Measurements from ENCODE around the gene MAN2C1.
"Not testable (repeated sequence)": the region's sequence is repeated elsewhere in the genome, so short reads cannot be mapped to it uniquely, and the experiment has no call there.

MAN2C1 gene

GRCh38 chr15:75355369-75355768 is 13.0 kb downstream of the MAN2C1 start:
- Mint-ChIP-seq H3K27ac (no peak overlapping the region), H3K4me3 (no peak overlapping the region), H3K4me1 (peaks cover 9% of the 10 kb centered on the region), H3K9me3 (peaks cover under 1% of the 10 kb centered on the region), H3K27me3 (no peaks in the 10 kb centered on the region), H3K36me3 (ENCODE audit: low read depth) (peaks cover 5% of the 10 kb centered on the region)
- DNase-seq (no peak), ATAC-seq (no peak)

GRCh38 chr15:75354454-75354853 is 14.0 kb downstream of the MAN2C1 start:
- peaks cover 13% of the 10 kb centered on the region for H3K36me3 Mint-ChIP-seq (ENCODE audit: low read depth)
- no peak overlapping the region for H3K27ac Mint-ChIP-seq
- peaks cover 18% of the 10 kb centered on the region for H3K4me1 Mint-ChIP-seq
- H3K27me3 Mint-ChIP-seq, result no peaks in the 10 kb centered on the region
- H3K4me3 Mint-ChIP-seq, result no peak overlapping the region
- DNase-seq, result no peak
- no peak for ATAC-seq
- peaks cover 5% of the 10 kb centered on the region for H3K9me3 Mint-ChIP-seq

GRCh38 chr15:75353604-75354003 is 14.8 kb downstream of the MAN2C1 start:
- no peak overlapping the region for H3K4me3 Mint-ChIP-seq
- peaks cover 2% of the 10 kb centered on the region for H3K27me3 Mint-ChIP-seq
- DNase-seq, result no peak
- H3K36me3 Mint-ChIP-seq (ENCODE audit: low read depth), result peaks cover 13% of the 10 kb centered on the region
- peaks cover 24% of the 10 kb centered on the region for H3K4me1 Mint-ChIP-seq
- ATAC-seq, result no peak
- no peak overlapping the region for H3K27ac Mint-ChIP-seq
- H3K9me3 Mint-ChIP-seq, result peaks cover 5% of the 10 kb centered on the region

GRCh38 chr15:75352186-75353080 is 16.0 kb downstream of the MAN2C1 start:
- Mint-ChIP-seq H3K36me3 (ENCODE audit: low read depth) (peaks cover 11% of the 10 kb centered on the region), H3K4me3 (no peak overlapping the region), H3K27ac (no peak overlapping the region), H3K4me1 (peaks cover 29% of the 10 kb centered on the region), H3K9me3 (peaks cover 5% of the 10 kb centered on the region), H3K27me3 (peaks cover 2% of the 10 kb centered on the region)
- ATAC-seq (no peak), DNase-seq (no peak)

GRCh38 chr15:75350601-75351361 is 17.6 kb downstream of the MAN2C1 start:
- Mint-ChIP-seq H3K4me1 (peaks cover 39% of the 10 kb centered on the region), H3K9me3 (peaks cover 5% of the 10 kb centered on the region), H3K36me3 (ENCODE audit: low read depth) (peaks cover 11% of the 10 kb centered on the region), H3K27me3 (peaks cover 2% of the 10 kb centered on the region), H3K27ac (peak overlapping the region; percentile 81), H3K4me3 (no peak overlapping the region)
- DNase-seq, result peak; percentile 13
- ATAC-seq, result peak; percentile 14

GRCh38 chr15:75349851-75350588 is 18.4 kb downstream of the MAN2C1 start:
- peak overlapping the region; percentile 81 for H3K27ac Mint-ChIP-seq
- H3K36me3 Mint-ChIP-seq (ENCODE audit: low read depth), result peaks cover 11% of the 10 kb centered on the region
- H3K4me1 Mint-ChIP-seq, result peaks cover 39% of the 10 kb centered on the region
- DNase-seq (peak; percentile 83), ATAC-seq (peak; percentile 79)
- peak overlapping the region; percentile 41 for H3K4me3 Mint-ChIP-seq
- H3K9me3 Mint-ChIP-seq, result peaks cover 5% of the 10 kb centered on the region
- H3K27me3 Mint-ChIP-seq, result peaks cover 6% of the 10 kb centered on the region

GRCh38 chr15:75349351-75349669 is 19.1 kb downstream of the MAN2C1 start:
- peak overlapping the region; percentile 81 for H3K27ac Mint-ChIP-seq
- not testable (repeated sequence) for H3K4me3 Mint-ChIP-seq, H3K9me3 Mint-ChIP-seq, ATAC-seq, H3K27me3 Mint-ChIP-seq, DNase-seq
- H3K36me3 Mint-ChIP-seq (ENCODE audit: low read depth), result peaks cover 11% of the 10 kb centered on the region
- H3K4me1 Mint-ChIP-seq, result peaks cover 39% of the 10 kb centered on the region

- H3K4me1 Mint-ChIP-seq, result peaks cover 39% of the 10 kb centered on the region
- no peak for ATAC-seq
- peaks cover 11% of the 10 kb centered on the region for H3K36me3 Mint-ChIP-seq (ENCODE audit: low read depth)
- peak overlapping the region; percentile 45 for H3K4me3 Mint-ChIP-seq
- peaks cover 6% of the 10 kb centered on the region for H3K27me3 Mint-ChIP-seq
- DNase-seq, result no peak
- peaks cover 5% of the 10 kb centered on the region for H3K9me3 Mint-ChIP-seq
- no peak overlapping the region for H3K27ac Mint-ChIP-seq
Observed at GRCh38 chr15:75348562-75349350, 19.7 kb downstream of the MAN2C1 start.

- H3K27ac Mint-ChIP-seq, result no peak overlapping the region
- ATAC-seq, result no peak
- peak overlapping the region; percentile 45 for H3K4me3 Mint-ChIP-seq
- H3K9me3 Mint-ChIP-seq, result peaks cover 5% of the 10 kb centered on the region
- DNase-seq, result no peak
- peaks cover 6% of the 10 kb centered on the region for H3K27me3 Mint-ChIP-seq
- peaks cover 11% of the 10 kb centered on the region for H3K36me3 Mint-ChIP-seq (ENCODE audit: low read depth)
- H3K4me1 Mint-ChIP-seq, result peaks cover 39% of the 10 kb centered on the region
Observed at GRCh38 chr15:75348034-75348561, 20.3 kb downstream of the MAN2C1 start.

- Mint-ChIP-seq H3K27ac (peak overlapping the region; percentile 29), H3K36me3 (ENCODE audit: low read depth) (peaks cover 11% of the 10 kb centered on the region), H3K4me1 (peaks cover 39% of the 10 kb centered on the region), H3K9me3 (peaks cover 5% of the 10 kb centered on the region), H3K4me3 (peak overlapping the region; percentile 73), H3K27me3 (peaks cover 6% of the 10 kb centered on the region)
- ATAC-seq, result peak; percentile 42
- DNase-seq, result peak; percentile 56
Observed at GRCh38 chr15:75347222-75348033, 21.0 kb downstream of the MAN2C1 start.

GRCh38 chr15:75346796-75347221 is 21.6 kb downstream of the MAN2C1 start, which contains the start of gene NEIL1:
NEIL1 (plus strand) TSS chr15:75347039; CDS start chr15:75348906, 1,867 bp downstream.
- Mint-ChIP-seq H3K4me1 (peaks cover 39% of the 10 kb centered on the region), H3K27ac (peak within 1 kb of the TSS; percentile 29), H3K4me3 (peak within 1 kb of the TSS; percentile 73), H3K27me3 (peaks cover 6% of the 10 kb centered on the region), H3K36me3 (ENCODE audit: low read depth) (peaks cover 11% of the 10 kb centered on the region), H3K9me3 (peaks cover 5% of the 10 kb centered on the region)
- DNase-seq (no peak), ATAC-seq (no peak)

- H3K27ac Mint-ChIP-seq; H3K4me3 Mint-ChIP-seq; DNase-seq; H3K27me3 Mint-ChIP-seq; H3K36me3 Mint-ChIP-seq (ENCODE audit: low read depth); ATAC-seq; H3K9me3 Mint-ChIP-seq: not testable (repeated sequence)
- peaks cover 18% of the 10 kb centered on the region for H3K4me1 Mint-ChIP-seq
Observed at GRCh38 chr15:75343953-75344352, 24.5 kb downstream of the MAN2C1 start.

GRCh38 chr15:75342221-75342620 is 26.2 kb downstream of the MAN2C1 start:
- Mint-ChIP-seq H3K27ac (no peak overlapping the region), H3K4me1 (peaks cover 11% of the 10 kb centered on the region), H3K9me3 (no peaks in the 10 kb centered on the region), H3K4me3 (no peak overlapping the region), H3K27me3 (peaks cover 4% of the 10 kb centered on the region), H3K36me3 (ENCODE audit: low read depth) (peaks cover 6% of the 10 kb centered on the region)
- DNase-seq, result no peak
- ATAC-seq, result no peak
